ENCODE data around the gene PTPRK. TPM values are rescaled to one million over a fixed set of nuclear protein-coding genes. Genes with fewer than 3 reads are reported as not detected.

Gene PTPRK
- polyA plus RNA-seq, 1 donor (not counting 4 experiments of a cell fraction or from before 2014, with no cell fraction given), result 52.7 TPM

DNA sequence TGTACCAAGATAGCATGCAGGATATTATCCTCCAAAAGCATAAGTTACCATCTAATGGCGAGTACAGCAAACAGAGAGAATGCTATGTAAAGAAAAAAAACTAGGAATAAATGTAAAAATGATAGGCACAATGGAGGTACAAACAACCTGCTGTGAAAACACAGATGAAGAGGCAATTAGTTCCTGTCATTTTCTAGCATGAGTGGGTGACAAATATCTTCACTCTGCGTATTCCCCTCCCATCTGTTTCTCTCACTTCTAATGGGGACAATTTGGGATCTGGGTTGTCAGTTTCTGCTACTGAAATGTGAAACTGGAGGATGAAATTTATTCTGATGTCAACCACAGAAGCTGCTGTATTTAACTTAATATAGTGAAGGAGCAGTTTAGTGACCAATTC lies 11.7 kb upstream of the PTPRK start:
- no peaks in the 10 kb centered on the region for H3K9me3 ChIP-seq (ENCODE audit: control insufficient read depth, low read depth, low read length)
- no peaks in the 10 kb centered on the region for H3K9me1 ChIP-seq (ENCODE audit: control insufficient read depth, extremely low read depth, insufficient read depth, low read length)
- no peaks in the 10 kb centered on the region for H3K36me3 ChIP-seq (ENCODE audit: control insufficient read depth in 2 of 2, extremely low read depth in 1 of 2, insufficient read depth in 2 of 2, low read length in 2 of 2)
- DNase-seq (ENCODE audit: low read depth, low spot score) (no peak), FAIRE-seq (peak; percentile 49)
- H3K4me3 ChIP-seq (ENCODE audit: control insufficient read depth in 2 of 3, extremely low read depth in 1 of 3, insufficient read depth in 2 of 3, low read depth in 1 of 3, low read length in 3 of 3), result no peak overlapping the region
- no peak overlapping the region for H3K4me2 ChIP-seq (ENCODE audit: control insufficient read depth, extremely low read depth, insufficient read depth, low read depth, low read length)
- no peak overlapping the region for H3K9ac ChIP-seq (ENCODE audit: control insufficient read depth, extremely low read depth, insufficient read depth, low read length)
- no peak overlapping the region for H2AFZ ChIP-seq (ENCODE audit: control insufficient read depth, low read length)
- H3K79me2 ChIP-seq (ENCODE audit: control insufficient read depth, insufficient read depth, low read length), result no peaks in the 10 kb centered on the region
- H4K20me1 ChIP-seq (ENCODE audit: control insufficient read depth, extremely low read depth, insufficient read depth, low read length), result no peaks in the 10 kb centered on the region
- peaks cover 2% of the 10 kb centered on the region for H3K4me1 ChIP-seq (ENCODE audit: control insufficient read depth, extremely low read depth, insufficient read depth, low read length)
- H3K27me3 ChIP-seq (ENCODE audit: control insufficient read depth, extremely low read depth, insufficient read depth, low read length), result no peaks in the 10 kb centered on the region
- dilution Hi-C loops (cut with MboI; ENCODE audit: extremely low pct_ligation_motif_present, low sequenced_read_pairs), result no loop called here
- TF ChIP-seq, protein P1, sequence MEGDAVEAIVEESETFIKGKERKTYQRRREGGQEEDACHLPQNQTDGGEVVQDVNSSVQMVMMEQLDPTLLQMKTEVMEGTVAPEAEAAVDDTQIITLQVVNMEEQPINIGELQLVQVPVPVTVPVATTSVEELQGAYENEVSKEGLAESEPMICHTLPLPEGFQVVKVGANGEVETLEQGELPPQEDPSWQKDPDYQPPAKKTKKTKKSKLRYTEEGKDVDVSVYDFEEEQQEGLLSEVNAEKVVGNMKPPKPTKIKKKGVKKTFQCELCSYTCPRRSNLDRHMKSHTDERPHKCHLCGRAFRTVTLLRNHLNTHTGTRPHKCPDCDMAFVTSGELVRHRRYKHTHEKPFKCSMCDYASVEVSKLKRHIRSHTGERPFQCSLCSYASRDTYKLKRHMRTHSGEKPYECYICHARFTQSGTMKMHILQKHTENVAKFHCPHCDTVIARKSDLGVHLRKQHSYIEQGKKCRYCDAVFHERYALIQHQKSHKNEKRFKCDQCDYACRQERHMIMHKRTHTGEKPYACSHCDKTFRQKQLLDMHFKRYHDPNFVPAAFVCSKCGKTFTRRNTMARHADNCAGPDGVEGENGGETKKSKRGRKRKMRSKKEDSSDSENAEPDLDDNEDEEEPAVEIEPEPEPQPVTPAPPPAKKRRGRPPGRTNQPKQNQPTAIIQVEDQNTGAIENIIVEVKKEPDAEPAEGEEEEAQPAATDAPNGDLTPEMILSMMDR (optimal IDR thresholded peaks at IDR 0.05 in 1 of 3, IDR thresholded peaks at IDR 0.05 in 1 of 3, conservative IDR thresholded peaks at IDR 0.05 in 1 of 3; ENCODE audit: extremely low read depth in 1 of 3, insufficient read depth in 2 of 3, low read length in 3 of 3), result no peak
- no peak for TF ChIP-seq EZH2 (IDR thresholded peaks at IDR 0.05; ENCODE audit: low read length)
- H3K27ac ChIP-seq (ENCODE audit: control insufficient read depth, insufficient read depth, low read length), result no peak overlapping the region

DNA sequence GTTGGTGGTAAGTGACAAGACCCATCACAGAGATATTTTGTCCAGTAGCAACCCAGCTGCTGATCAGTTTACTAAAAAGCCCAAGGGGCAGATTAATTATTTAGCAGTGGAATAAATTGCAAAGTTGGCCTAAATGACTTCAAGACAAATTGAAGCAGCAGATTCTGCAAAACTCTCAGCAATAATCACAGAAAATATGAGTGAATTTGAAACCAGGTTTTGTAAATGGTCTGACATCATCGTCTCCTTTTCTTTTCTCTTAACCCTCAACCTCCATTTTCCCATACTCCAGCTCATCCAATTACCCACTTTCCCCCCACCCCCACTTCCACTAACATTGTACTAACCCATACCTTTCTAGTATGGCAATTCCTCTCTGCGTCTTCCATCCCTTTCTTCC lies 11.3 kb upstream of the PTPRK start:
- DNase-seq (ENCODE audit: low read depth, low spot score) (no peak), FAIRE-seq (no peak)
- TF ChIP-seq EZH2 (IDR thresholded peaks at IDR 0.05; ENCODE audit: low read length), result no peak
- TF ChIP-seq, protein P1 (optimal IDR thresholded peaks at IDR 0.05 in 1 of 3, IDR thresholded peaks at IDR 0.05 in 1 of 3, conservative IDR thresholded peaks at IDR 0.05 in 1 of 3; ENCODE audit: extremely low read depth in 1 of 3, insufficient read depth in 2 of 3, low read length in 3 of 3), result no peak
- no peaks in the 10 kb centered on the region for H3K27me3 ChIP-seq (ENCODE audit: control insufficient read depth, extremely low read depth, insufficient read depth, low read length)
- H2AFZ ChIP-seq (ENCODE audit: control insufficient read depth, low read length), result no peak overlapping the region
- no peak overlapping the region for H3K9ac ChIP-seq (ENCODE audit: control insufficient read depth, extremely low read depth, insufficient read depth, low read length)
- H3K4me2 ChIP-seq (ENCODE audit: control insufficient read depth, extremely low read depth, insufficient read depth, low read depth, low read length), result no peak overlapping the region
- no peak overlapping the region for H3K4me3 ChIP-seq (ENCODE audit: control insufficient read depth in 2 of 3, extremely low read depth in 1 of 3, insufficient read depth in 2 of 3, low read depth in 1 of 3, low read length in 3 of 3)
- no peaks in the 10 kb centered on the region for H3K79me2 ChIP-seq (ENCODE audit: control insufficient read depth, insufficient read depth, low read length)
- H4K20me1 ChIP-seq (ENCODE audit: control insufficient read depth, extremely low read depth, insufficient read depth, low read length), result no peaks in the 10 kb centered on the region
- H3K36me3 ChIP-seq (ENCODE audit: control insufficient read depth in 2 of 2, extremely low read depth in 1 of 2, insufficient read depth in 2 of 2, low read length in 2 of 2), result no peaks in the 10 kb centered on the region
- no peaks in the 10 kb centered on the region for H3K9me3 ChIP-seq (ENCODE audit: control insufficient read depth, low read depth, low read length)
- peaks cover 2% of the 10 kb centered on the region for H3K4me1 ChIP-seq (ENCODE audit: control insufficient read depth, extremely low read depth, insufficient read depth, low read length)
- no peak overlapping the region for H3K27ac ChIP-seq (ENCODE audit: control insufficient read depth, insufficient read depth, low read length)
- no peaks in the 10 kb centered on the region for H3K9me1 ChIP-seq (ENCODE audit: control insufficient read depth, extremely low read depth, insufficient read depth, low read length)
- dilution Hi-C loops (cut with MboI; ENCODE audit: extremely low pct_ligation_motif_present, low sequenced_read_pairs), result no loop called here

Data from keratinocyte (primary cell).